GM12891 (cell line): ENCODE data around the gene U2AF2.

Experiments used
- POLR2A ChIP-seq: IDR thresholded peaks from 2 replicates; pipeline ENCODE4 v1.6.1; 2011; ENCODE audit warnings: low read depth, low read length, control low read depth
- POLR2AphosphoS5 ChIP-seq: IDR thresholded peaks from 2 replicates; pipeline ENCODE4 v1.6.1; 2011; ENCODE audit warnings: low read depth, low read length, control low read depth
- POU2F2 ChIP-seq: IDR thresholded peaks from 2 replicates; pipeline ENCODE4 v1.6.1; 2011; ENCODE audit warnings: low read depth, mild to moderate bottlenecking, control low read depth, low read length, moderate library complexity
- SPI1 ChIP-seq: IDR thresholded peaks from 2 replicates; pipeline ENCODE4 v1.6.1; 2011; ENCODE audit warnings: low read depth, low read length, control low read depth
- TAF1 ChIP-seq: IDR thresholded peaks from 2 replicates; pipeline ENCODE4 v1.6.1; 2011; ENCODE audit warnings: low read depth, low read length, control low read depth

DNA sequence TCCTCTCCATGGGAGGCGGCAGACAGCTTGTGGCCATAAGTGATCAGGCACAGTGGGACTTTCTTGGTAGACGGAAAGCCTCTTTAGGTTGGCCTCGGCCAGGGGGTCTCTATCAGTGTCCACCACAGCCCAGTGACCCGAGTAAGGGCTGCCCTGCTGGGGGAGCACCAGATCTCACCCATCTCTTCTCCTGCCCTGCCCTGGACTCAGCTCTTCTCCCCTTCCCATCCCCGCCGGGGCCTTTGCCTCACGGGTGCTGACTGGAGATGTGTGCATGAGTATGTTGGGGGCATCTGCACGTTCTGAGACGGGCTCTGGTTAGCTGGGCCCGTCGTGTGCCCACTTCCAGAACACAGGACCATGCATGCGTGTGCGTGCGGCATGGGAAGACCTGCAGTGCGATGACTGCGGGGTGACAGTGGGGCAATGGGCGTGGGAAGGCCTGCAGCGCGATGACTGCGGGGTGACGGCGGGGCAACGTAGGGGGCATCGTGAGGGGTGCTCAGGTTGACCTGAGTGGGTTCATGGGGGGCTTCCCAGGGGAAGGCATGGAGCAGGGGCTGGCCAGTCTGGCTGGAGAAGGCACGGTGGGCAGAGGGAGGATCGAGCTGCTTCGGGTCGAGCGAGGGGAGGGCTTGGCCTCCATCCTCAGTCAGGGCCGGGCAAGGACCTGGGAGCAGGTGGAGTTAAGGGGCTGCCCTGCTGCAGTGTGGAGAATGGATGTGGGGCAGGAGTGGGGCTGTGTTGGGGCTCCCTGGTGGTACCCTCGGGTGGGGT is 36.1 kb downstream of the U2AF2 start:
- TF ChIP-seq POLR2A, result no peak
- TF ChIP-seq TAF1, result no peak
- TF ChIP-seq SPI1, result no peak
- TF ChIP-seq POLR2AphosphoS5, result no peak
- TF ChIP-seq POU2F2, result no peak
